GM19397 (cell line): ENCODE results near the gene CREB5.

Source experiments
- ATAC-seq: cut with Tn5 transposase; IDR thresholded peaks from one replicate; pipeline ENCODE4 v1.9.1; 2021; ENCODE audit warnings: mild to moderate bottlenecking, moderate library complexity; ENCODE audit not compliant: unreplicated experiment

Gene CREB5

GRCh38 chr7:28868712-28869111 is 456.4 kb downstream of the CREB5 start:
- no peak for ATAC-seq

DNA sequence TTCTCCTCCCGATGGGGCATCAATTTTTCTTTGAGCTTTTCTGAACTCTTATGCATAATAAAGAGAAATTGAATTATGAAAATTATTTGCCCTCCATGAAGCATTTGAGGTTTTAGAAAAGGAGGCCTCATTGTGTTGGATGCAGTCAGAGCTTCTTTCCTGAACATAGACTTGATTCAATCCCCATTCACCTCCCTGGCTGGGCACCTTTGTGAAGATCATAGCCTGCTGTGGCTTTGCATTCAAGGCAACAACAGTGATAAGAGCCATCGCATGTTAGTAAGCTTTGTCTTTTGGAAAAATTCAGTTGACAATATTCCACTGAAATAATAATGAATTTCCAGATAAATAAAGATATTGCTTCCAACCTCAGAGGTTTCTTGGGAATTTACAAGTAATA is 458.8 kb downstream of the CREB5 start:
- ATAC-seq: no peak

DNA sequence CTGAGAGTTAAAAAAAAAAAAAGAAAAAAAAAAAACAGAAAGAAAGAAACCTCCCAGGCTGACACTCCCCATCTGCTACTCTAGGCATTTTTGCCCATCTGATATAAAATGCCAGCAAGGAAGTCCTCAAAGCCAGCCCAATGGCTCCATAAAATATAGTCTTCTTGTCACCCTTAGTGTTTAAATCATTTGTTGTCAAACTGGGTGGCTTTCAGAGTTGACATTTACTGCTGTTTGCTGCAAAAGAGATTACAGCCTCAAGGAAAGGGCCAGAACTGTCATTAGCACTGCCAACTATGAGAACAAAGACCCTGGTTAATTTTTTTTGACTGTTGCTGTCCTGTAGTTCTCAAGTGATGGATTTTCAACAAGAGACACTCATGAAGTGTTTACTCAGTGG is 459.3 kb downstream of the CREB5 start:
- no peak for ATAC-seq

DNA sequence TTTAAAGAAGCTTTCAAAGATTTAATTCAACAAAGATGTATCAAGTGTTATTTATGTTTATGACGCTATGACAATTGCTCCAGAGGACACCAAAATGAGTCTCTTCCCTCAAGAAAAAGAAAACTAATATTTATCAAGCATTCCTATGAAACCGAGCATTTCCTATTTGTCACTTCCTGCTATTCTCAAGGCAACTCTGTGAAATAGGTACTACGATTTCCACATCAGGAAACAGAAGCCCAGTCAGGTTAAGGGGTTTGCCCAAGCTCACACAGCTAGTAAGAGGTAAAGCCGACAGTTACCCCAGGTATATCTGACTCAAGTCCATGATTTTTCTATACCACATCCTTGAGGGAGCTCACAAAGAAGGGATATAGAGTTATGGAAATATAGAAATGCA is 459.9 kb downstream of the CREB5 start:
- ATAC-seq: no peak

DNA sequence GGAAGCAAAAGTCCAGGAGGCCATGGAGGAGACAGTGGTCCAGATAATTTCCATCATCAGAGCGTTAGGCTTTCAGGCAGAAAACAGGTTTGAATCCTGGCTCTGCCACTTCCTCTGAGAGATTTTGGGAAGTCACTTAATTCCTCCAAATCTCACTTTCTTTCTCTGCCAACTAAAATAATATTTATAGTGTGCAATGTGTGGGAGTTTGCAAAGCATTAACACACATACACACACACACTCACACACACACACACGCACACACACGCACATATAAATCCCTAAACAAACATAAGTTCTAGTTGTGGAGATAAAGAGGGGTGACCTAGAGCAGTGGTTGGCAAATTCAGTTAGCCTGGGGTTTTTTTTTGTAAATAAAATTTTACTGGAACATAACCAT is 461.0 kb downstream of the CREB5 start:
- no peak for ATAC-seq

GRCh38 chr7:28874001-28874400 is 461.7 kb downstream of the CREB5 start:
- ATAC-seq: no peak
